OCI-LY7 (cell line): ENCODE data around the gene SWT1. TPM values are rescaled to one million over a fixed set of nuclear protein-coding genes. Genes with fewer than 3 reads are reported as not detected.

Experiments used
- BruUV-seq: library from RNA; stranded (reverse); fragments of 400-500 nt; replicated peaks from 2 replicates; lab custom pipeline; 2021; lab: Mats Ljungman, UMichigan
- CTCF ChIA-PET: fragments of 300-600 bp; sonication (Branson Sonifier 250); formaldehyde crosslinking; loops from one replicate; lab custom pipeline; 2022; ENCODE audit warnings: antibody characterized with exemption; ENCODE audit not compliant: unreplicated experiment; lab: Charles Lee
- POLR2A ChIA-PET: fragments of 300-600 bp; sonication (Branson Sonifier 250); formaldehyde crosslinking; loops from one replicate; lab custom pipeline; 2022; ENCODE audit warnings: antibody characterized with exemption; lab: Charles Lee
- DNase-seq: peaks from one replicate; pipeline ENCODE4 v3.0.0-alpha.2; 2015; ENCODE audit warnings: low spot score
- H2AFZ ChIP-seq: fragments of 200-600 bp; sonication (generic), shearing (Covaris generic); 2 replicates; pipeline ENCODE4 v1.6.1; 2014; ENCODE audit warnings: mild to moderate bottlenecking, antibody characterized with exemption, low read length, moderate library complexity
- H3K27ac ChIP-seq: fragments of 200-600 bp; sonication (generic); 2 replicates; pipeline ENCODE4 v1.5.1; 2014; ENCODE audit warnings: mixed run types, low read depth, mild to moderate bottlenecking, moderate library complexity, low read length, inconsistent platforms; ENCODE audit not compliant: poor library complexity, severe bottlenecking
- H3K36me3 ChIP-seq: fragments of 200-600 bp; sonication (generic); 2 replicates; pipeline ENCODE4 v1.6.1; 2014; ENCODE audit warnings: mild to moderate bottlenecking, antibody characterized with exemption, low read length, moderate library complexity, mixed read lengths; ENCODE audit not compliant: insufficient read depth
- H3K4me1 ChIP-seq: fragments of 200-600 bp; sonication (generic); 2 replicates; pipeline ENCODE4 v1.5.1; 2014; ENCODE audit warnings: mild to moderate bottlenecking, low read length; ENCODE audit not compliant: insufficient read depth, poor library complexity, severe bottlenecking
- H3K4me2 ChIP-seq: fragments of 200-600 bp; sonication (generic); 2 replicates; pipeline ENCODE4 v1.6.1; 2014; ENCODE audit warnings: mild to moderate bottlenecking, low read length
- H3K4me3 ChIP-seq: fragments of 200-600 bp; sonication (generic); 2 replicates; pipeline ENCODE4 v1.5.1; 2014; ENCODE audit warnings: mild to moderate bottlenecking, low read depth, low read length; ENCODE audit not compliant: poor library complexity, severe bottlenecking
- H3K79me2 ChIP-seq: fragments of 200-600 bp; sonication (generic); 2 replicates; pipeline ENCODE4 v1.6.1; 2016; ENCODE audit warnings: low read depth, mild to moderate bottlenecking, low read length, moderate library complexity, mixed read lengths; ENCODE audit not compliant: insufficient read depth
- H3K9me2 ChIP-seq: fragments of 200-600 bp; sonication (generic); 2 replicates; pipeline ENCODE4 v1.6.1; 2016; ENCODE audit warnings: mild to moderate bottlenecking, low read length, mixed read lengths; ENCODE audit not compliant: insufficient read depth
- H3K9me3 ChIP-seq: fragments of 200-600 bp; sonication (generic); 2 replicates; pipeline ENCODE4 v1.6.1; 2014; ENCODE audit warnings: mild to moderate bottlenecking, mixed run types, low read length, mixed read lengths
- H4K20me1 ChIP-seq: fragments of 200-600 bp; sonication (generic); 2 replicates; pipeline ENCODE4 v1.6.1; 2014; ENCODE audit warnings: mild to moderate bottlenecking, antibody characterized with exemption, low read length, moderate library complexity, mixed read lengths; ENCODE audit not compliant: insufficient read depth
- CTCF ChIP-seq: fragments of 200-600 bp; sonication (generic); conservative IDR thresholded peaks from 2 replicates; pipeline ENCODE4 v1.5.1; 2014; ENCODE audit warnings: mild to moderate bottlenecking, antibody characterized with exemption, low read length, moderate library complexity, mixed read lengths
- EZH2phosphoT487 ChIP-seq: fragments of 200-600 bp; sonication (generic); IDR thresholded peaks from 2 replicates; pipeline ENCODE4 v1.6.1; 2018; ENCODE audit warnings: low read depth, borderline replicate concordance, mild to moderate bottlenecking, mixed run types, antibody characterized with exemption, low read length, moderate library complexity, mixed read lengths
- intact Hi-C: fragments of 100-400 bp; cut with micrococcal nuclease; formaldehyde crosslinking; loops from one replicate; pipeline ENCODE4 v1.10.0; 2022; ENCODE audit not compliant: unreplicated experiment
- total RNA-seq, 2 experiments: library from RNA; depleted of rRNA in 1 of 2; stranded (reverse); fragments of >200 nt in 1 of 2; shearing (Covaris generic) in 1 of 2; gene quantifications; 2 replicates each; pipeline ENCODE4 v1.2.3, GENCODE V29; 2014 to 2022

Gene SWT1
- total RNA-seq, 2 experiments from 2014 or later = 2.1 to 2.6 TPM

GRCh38 chr1:185328255-185328654 is 171.3 kb downstream of the SWT1 start:
- Histone ChIP-seq H3K4me3 (no peak overlapping the region), H3K9me2 (no peaks in the 10 kb centered on the region), H3K4me2 (no peak overlapping the region), H3K79me2 (no peaks in the 10 kb centered on the region), H4K20me1 (no peaks in the 10 kb centered on the region), H3K4me1 (no peaks in the 10 kb centered on the region), H3K9me3 (no peaks in the 10 kb centered on the region), H3K27ac (no peak overlapping the region), H3K36me3 (no peaks in the 10 kb centered on the region), H2AFZ (no peak overlapping the region)
- TF ChIP-seq EZH2phosphoT487 (no peak), CTCF (no peak)
- ChIA-PET CTCF (no interaction called here), POLR2A (no interaction called here)
- intact Hi-C loops = no loop called here
- BruUV-seq = no TSS peak
- DNase-seq = no peak

- Histone ChIP-seq H2AFZ (no peak overlapping the region), H4K20me1 (no peaks in the 10 kb centered on the region), H3K79me2 (no peaks in the 10 kb centered on the region), H3K9me2 (no peaks in the 10 kb centered on the region), H3K27ac (no peak overlapping the region), H3K4me1 (peaks cover 10% of the 10 kb centered on the region), H3K4me2 (no peak overlapping the region), H3K4me3 (no peak overlapping the region), H3K9me3 (no peaks in the 10 kb centered on the region), H3K36me3 (no peaks in the 10 kb centered on the region)
- ChIA-PET CTCF (no interaction called here), POLR2A (no interaction called here)
- intact Hi-C loops = no loop called here
- no TSS peak for BruUV-seq
- DNase-seq = no peak
- no peak for TF ChIP-seq EZH2phosphoT487
- TF ChIP-seq CTCF = no peak
Observed at GRCh38 chr1:185334182-185334581, 177.2 kb downstream of the SWT1 start.

GRCh38 chr1:185337246-185337645 is 180.3 kb downstream of the SWT1 start:
- BruUV-seq = no TSS peak
- Histone ChIP-seq H3K9me2 (no peaks in the 10 kb centered on the region), H3K4me3 (no peak overlapping the region), H3K79me2 (no peaks in the 10 kb centered on the region), H3K9me3 (no peaks in the 10 kb centered on the region), H2AFZ (no peak overlapping the region), H3K4me2 (no peak overlapping the region), H3K36me3 (no peaks in the 10 kb centered on the region), H3K27ac (no peak overlapping the region), H4K20me1 (no peaks in the 10 kb centered on the region), H3K4me1 (peaks cover 18% of the 10 kb centered on the region)
- CTCF ChIA-PET = no interaction called here
- DNase-seq = no peak
- intact Hi-C loops = no loop called here
- no peak for TF ChIP-seq CTCF
- no peak for TF ChIP-seq EZH2phosphoT487
- POLR2A ChIA-PET = interaction anchor here (0.6 to 1.7 kb wide), 3 partner anchors 12 to 111 kb away, joined by 3 read pairs; no protein-coding TSS in a partner anchor
